ENCODE data around the gene LHX3. TPM values are rescaled to one million over a fixed set of nuclear protein-coding genes. Genes with fewer than 3 reads are reported as not detected.
A peak's percentile ranks its signal among the peaks of the same experiment; 100 is the strongest.

The LHX3 gene
- total and polyA plus RNA-seq, 11 donors, result not detected

- no peak for DNase-seq
Observed at GRCh38 chr9:136177224-136177623, 27.7 kb downstream of the LHX3 start.

GRCh38 chr9:136175616-136176197 is 29.2 kb downstream of the LHX3 start:
- no peak for ATAC-seq
- WGBS, 4 donors, result 54 to 70% (median 64%) methylated on average over 12 of the region's 12 CpGs
- H3K4me1 ChIP-seq, result no peaks in the 10 kb centered on the region
- peaks cover 0 to 24% (median 8%) of the 10 kb centered on the region in 9 donors for H3K27me3 ChIP-seq
- no peak overlapping the region for H3K4me3 ChIP-seq
- H3K9me3 ChIP-seq, result no peaks in the 10 kb centered on the region
- DNase-seq, result no peak
- H3K27ac ChIP-seq, result no peak overlapping the region
- TF ChIP-seq CTCF (IDR thresholded peaks at IDR 0.05) (no peak), POLR2A (IDR thresholded peaks at IDR 0.05) (no peak)
- no peaks in the 10 kb centered on the region for H3K36me3 ChIP-seq
- intact Hi-C loops (cut with DNase I), result no loop called here

More at GRCh38 chr9:136177224-136177623, 27.7 kb downstream of the LHX3 start:
- Histone ChIP-seq H3K27me3 (peaks cover 0 to 10% (median 2%) of the 10 kb centered on the region in 9 donors), H3K36me3 (no peaks in the 10 kb centered on the region), H3K9me3 (no peaks in the 10 kb centered on the region), H3K27ac (no peak overlapping the region), H3K4me1 (no peaks in the 10 kb centered on the region), H3K4me3 (no peak overlapping the region)
- no peak for ATAC-seq
- intact Hi-C loops (cut with DNase I), result no loop called here
- TF ChIP-seq CTCF (IDR thresholded peaks at IDR 0.05), result no peak
- no peak for TF ChIP-seq POLR2A (IDR thresholded peaks at IDR 0.05)
- WGBS, 4 donors, result 85 to 93% (median 89%) methylated on average over 11 to 14 of the region's 14 CpGs

- intact Hi-C loops (cut with DNase I), result loop anchor here in 3 of 10 donors (5.0 kb wide), 3 partner anchors 92 to 112 kb away; no protein-coding TSS in a partner anchor
- Histone ChIP-seq H3K36me3 (no peaks in the 10 kb centered on the region), H3K9me3 (no peaks in the 10 kb centered on the region), H3K4me1 (no peaks in the 10 kb centered on the region), H3K27ac (no peak overlapping the region), H3K27me3 (peaks cover 0 to 32% (median 14%) of the 10 kb centered on the region in 9 donors), H3K4me3 (no peak overlapping the region)
- WGBS, 4 donors, result 50 to 63% (median 61%) methylated on average over 6 to 8 of the region's 8 CpGs
- DNase-seq (peak in 1 of 5 donors; percentile 53), ATAC-seq (no peak)
- no peak for TF ChIP-seq POLR2A (IDR thresholded peaks at IDR 0.05)
- no peak for TF ChIP-seq CTCF (IDR thresholded peaks at IDR 0.05)
Observed at GRCh38 chr9:136174779-136175615, 29.9 kb downstream of the LHX3 start.

GRCh38 chr9:136173648-136174290 is 31.2 kb downstream of the LHX3 start:
- TF ChIP-seq POLR2A (IDR thresholded peaks at IDR 0.05) (no peak), CTCF (IDR thresholded peaks at IDR 0.05) (no peak)
- Histone ChIP-seq H3K36me3 (no peaks in the 10 kb centered on the region), H3K27ac (no peak overlapping the region), H3K4me1 (no peaks in the 10 kb centered on the region), H3K4me3 (no peak overlapping the region), H3K27me3 (peaks cover 0 to 44% (median 14%) of the 10 kb centered on the region in 9 donors), H3K9me3 (no peaks in the 10 kb centered on the region)
- DNase-seq (peak in 1 of 5 donors; percentile 29), ATAC-seq (no peak)
- WGBS, 4 donors, result 78 to 88% (median 86%) methylated on average over 12 to 14 of the region's 14 CpGs
- intact Hi-C loops (cut with DNase I), result loop anchor here in 3 of 10 donors (5.0 kb wide), 3 partner anchors 94 to 114 kb away; no protein-coding TSS in a partner anchor
